ENCODE results near the gene SLK. TPM values are rescaled to one million over a fixed set of nuclear protein-coding genes. Genes with fewer than 3 reads are reported as not detected.

The SLK gene
- total RNA-seq, 1 experiment from 2014 or later = 39.1 TPM

- ChIA-PET CTCF (no interaction called here), POLR2A (ENCODE audit: low non-redundant PET) (no interaction called here)
- DNase-seq (ENCODE audit: low spot score) = no peak
- H3K4me3 ChIP-seq (ENCODE audit: low read depth, low read length, poor library complexity, severe bottlenecking) = no peak overlapping the region
- H3K36me3 ChIP-seq (ENCODE audit: insufficient read depth, low read length, poor library complexity, severe bottlenecking) = no peaks in the 10 kb centered on the region
- intact Hi-C loops (cut with micrococcal nuclease; ENCODE audit: unreplicated experiment) = no loop called here
- H3K27me3 ChIP-seq (replicated peaks; ENCODE audit: insufficient read depth, low read depth, low read length, poor library complexity) = no peaks in the 10 kb centered on the region
- BruUV-seq (replicated peaks) = no TSS peak
- no peaks in the 10 kb centered on the region for H3K4me1 ChIP-seq (ENCODE audit: insufficient read depth, low read length, poor library complexity, severe bottlenecking)
- TF ChIP-seq, protein P1, sequence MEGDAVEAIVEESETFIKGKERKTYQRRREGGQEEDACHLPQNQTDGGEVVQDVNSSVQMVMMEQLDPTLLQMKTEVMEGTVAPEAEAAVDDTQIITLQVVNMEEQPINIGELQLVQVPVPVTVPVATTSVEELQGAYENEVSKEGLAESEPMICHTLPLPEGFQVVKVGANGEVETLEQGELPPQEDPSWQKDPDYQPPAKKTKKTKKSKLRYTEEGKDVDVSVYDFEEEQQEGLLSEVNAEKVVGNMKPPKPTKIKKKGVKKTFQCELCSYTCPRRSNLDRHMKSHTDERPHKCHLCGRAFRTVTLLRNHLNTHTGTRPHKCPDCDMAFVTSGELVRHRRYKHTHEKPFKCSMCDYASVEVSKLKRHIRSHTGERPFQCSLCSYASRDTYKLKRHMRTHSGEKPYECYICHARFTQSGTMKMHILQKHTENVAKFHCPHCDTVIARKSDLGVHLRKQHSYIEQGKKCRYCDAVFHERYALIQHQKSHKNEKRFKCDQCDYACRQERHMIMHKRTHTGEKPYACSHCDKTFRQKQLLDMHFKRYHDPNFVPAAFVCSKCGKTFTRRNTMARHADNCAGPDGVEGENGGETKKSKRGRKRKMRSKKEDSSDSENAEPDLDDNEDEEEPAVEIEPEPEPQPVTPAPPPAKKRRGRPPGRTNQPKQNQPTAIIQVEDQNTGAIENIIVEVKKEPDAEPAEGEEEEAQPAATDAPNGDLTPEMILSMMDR (conservative IDR thresholded peaks at IDR 0.05; ENCODE audit: low read depth, low read length) = no peak
- TF ChIP-seq EZH2 (IDR thresholded peaks at IDR 0.05; ENCODE audit: borderline replicate concordance, low read depth, low read length, poor library complexity, severe bottlenecking) = no peak
- no peak overlapping the region for H3K27ac ChIP-seq (ENCODE audit: low read depth, low read length, poor library complexity, severe bottlenecking)
- H3K9me3 ChIP-seq (ENCODE audit: low read depth, low read length, poor library complexity, severe bottlenecking) = peaks cover 5% of the 10 kb centered on the region
These were observed 7.9 kb upstream of the SLK start for GRCh38 chr10:103958996-103959395.

DNA sequence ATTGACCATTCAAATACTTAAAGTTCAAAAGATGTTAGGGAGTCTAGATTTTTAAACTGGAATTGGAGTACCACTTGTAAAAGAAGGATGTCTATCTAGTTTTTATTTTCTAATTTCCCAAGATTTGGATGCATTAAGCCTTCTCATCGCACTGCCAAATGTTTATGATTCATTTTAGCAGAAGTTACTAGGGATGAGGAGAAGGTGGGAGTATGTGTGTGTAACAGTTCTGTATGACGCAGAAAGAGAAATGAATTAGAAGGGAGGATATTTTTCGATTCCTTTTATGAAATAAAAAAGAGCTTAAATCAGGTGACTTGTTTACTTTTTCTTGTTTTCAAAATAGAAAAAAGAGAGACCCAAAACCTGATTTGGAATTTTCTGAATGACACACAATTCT lies 6.8 kb upstream of the SLK start:
- no peaks in the 10 kb centered on the region for H3K4me1 ChIP-seq (ENCODE audit: insufficient read depth, low read length, poor library complexity, severe bottlenecking)
- intact Hi-C loops (cut with micrococcal nuclease; ENCODE audit: unreplicated experiment) = no loop called here
- CTCF ChIA-PET = no interaction called here
- POLR2A ChIA-PET (ENCODE audit: low non-redundant PET) = no interaction called here
- H3K27me3 ChIP-seq (replicated peaks; ENCODE audit: insufficient read depth, low read depth, low read length, poor library complexity) = no peaks in the 10 kb centered on the region
- TF ChIP-seq, protein P1 (conservative IDR thresholded peaks at IDR 0.05; ENCODE audit: low read depth, low read length) = no peak
- no peak for TF ChIP-seq EZH2 (IDR thresholded peaks at IDR 0.05; ENCODE audit: borderline replicate concordance, low read depth, low read length, poor library complexity, severe bottlenecking)
- H3K36me3 ChIP-seq (ENCODE audit: insufficient read depth, low read length, poor library complexity, severe bottlenecking) = no peaks in the 10 kb centered on the region
- no peaks in the 10 kb centered on the region for H3K9me3 ChIP-seq (ENCODE audit: low read depth, low read length, poor library complexity, severe bottlenecking)
- DNase-seq (ENCODE audit: low spot score) = no peak
- no peak overlapping the region for H3K4me3 ChIP-seq (ENCODE audit: low read depth, low read length, poor library complexity, severe bottlenecking)
- BruUV-seq (replicated peaks) = no TSS peak
- H3K27ac ChIP-seq (ENCODE audit: low read depth, low read length, poor library complexity, severe bottlenecking) = no peak overlapping the region

DNA sequence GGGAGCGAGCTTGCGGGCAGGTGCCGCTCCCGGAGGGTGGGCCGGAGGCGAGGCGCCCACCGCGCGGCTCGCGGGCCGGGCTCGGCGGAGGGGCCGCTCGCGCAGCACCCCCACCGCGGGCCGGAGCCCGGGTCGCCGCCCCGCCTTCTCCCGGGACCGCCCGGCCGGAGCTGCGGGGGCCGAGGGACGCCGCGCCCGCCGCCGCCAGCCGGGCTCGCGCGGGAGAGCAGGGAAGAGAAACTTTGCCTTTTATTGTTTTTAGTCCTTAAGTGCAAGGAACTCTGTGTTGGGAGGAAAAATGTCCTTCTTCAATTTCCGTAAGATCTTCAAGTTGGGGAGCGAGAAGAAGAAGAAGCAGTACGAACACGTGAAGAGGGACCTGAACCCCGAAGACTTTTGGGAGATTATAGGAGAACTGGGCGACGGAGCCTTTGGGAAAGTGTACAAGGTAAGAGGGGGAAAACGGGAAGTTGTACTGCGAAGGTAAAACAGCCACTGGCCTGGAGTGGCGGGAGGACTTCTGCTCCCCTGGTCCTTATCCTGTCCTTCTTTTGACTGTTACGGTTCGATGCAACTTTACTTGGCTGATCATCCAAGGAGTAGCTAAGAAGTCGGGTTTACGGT lies 620 bp downstream of the SLK start:
- no peaks in the 10 kb centered on the region for H3K36me3 ChIP-seq (ENCODE audit: insufficient read depth, low read length, poor library complexity, severe bottlenecking)
- peaks cover 6% of the 10 kb centered on the region for H3K4me1 ChIP-seq (ENCODE audit: insufficient read depth, low read length, poor library complexity, severe bottlenecking)
- no peaks in the 10 kb centered on the region for H3K27me3 ChIP-seq (replicated peaks; ENCODE audit: insufficient read depth, low read depth, low read length, poor library complexity)
- no peaks in the 10 kb centered on the region for H3K9me3 ChIP-seq (ENCODE audit: low read depth, low read length, poor library complexity, severe bottlenecking)
- intact Hi-C loops (cut with micrococcal nuclease; ENCODE audit: unreplicated experiment) = loop anchor here (2.0 kb wide), 1 partner anchor 153 kb away; no protein-coding TSS in a partner anchor
- peak; percentile 44 for DNase-seq (ENCODE audit: low spot score)
- H3K27ac ChIP-seq (ENCODE audit: low read depth, low read length, poor library complexity, severe bottlenecking) = peak overlapping the region; percentile 86
- CTCF ChIA-PET = no interaction called here
- POLR2A ChIA-PET (ENCODE audit: low non-redundant PET) = no interaction called here
- TF ChIP-seq EZH2 (IDR thresholded peaks at IDR 0.05; ENCODE audit: borderline replicate concordance, low read depth, low read length, poor library complexity, severe bottlenecking) = no peak
- BruUV-seq (replicated peaks) = no TSS peak
- H3K4me3 ChIP-seq (ENCODE audit: low read depth, low read length, poor library complexity, severe bottlenecking) = peak overlapping the region; percentile 72
